Measurements from ENCODE around the gene OPTC.
"Not testable (repeated sequence)": the region's sequence is repeated elsewhere in the genome, so short reads cannot be mapped to it uniquely, and the experiment has no call there.

Gene OPTC

GRCh38 chr1:203516906-203517305 lies 23.0 kb downstream of the OPTC start:
- no peak for DNase-seq (ENCODE audit: low spot score)

DNA sequence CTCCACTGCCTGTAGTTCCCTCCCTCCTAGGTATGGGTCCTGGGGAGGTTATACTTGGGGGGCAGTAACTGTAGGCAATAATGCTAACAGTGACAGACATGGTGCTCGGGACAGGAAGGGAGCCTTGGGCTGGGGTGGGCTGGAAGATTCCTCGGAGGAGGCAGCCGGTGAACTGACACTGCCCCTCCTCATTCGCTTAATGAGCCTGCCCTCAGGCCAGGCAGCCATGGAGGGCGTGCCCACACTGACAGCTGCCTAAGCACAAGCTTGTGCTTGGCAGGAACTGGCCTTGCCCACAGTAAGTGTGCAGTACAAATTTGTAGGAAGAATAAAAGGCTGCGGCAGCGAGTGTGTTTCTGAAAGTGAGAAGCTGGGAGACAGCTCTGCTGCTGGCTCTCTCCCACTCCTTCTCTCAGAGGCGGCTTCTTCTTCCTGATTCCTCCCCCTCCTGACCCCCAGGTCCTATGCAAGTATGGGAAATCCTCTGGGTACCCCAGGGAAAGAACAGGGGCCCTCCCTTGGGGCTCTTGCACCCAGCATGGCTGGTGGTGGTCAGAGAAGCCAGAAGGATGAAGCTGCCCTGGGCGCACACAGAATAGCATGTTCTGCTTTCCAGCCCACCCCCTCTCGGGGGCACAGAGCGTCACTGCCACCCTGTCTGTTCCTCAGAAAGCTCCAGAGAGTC lies 23.6 kb downstream of the OPTC start:
- no peak for DNase-seq (ENCODE audit: low spot score)

DNA sequence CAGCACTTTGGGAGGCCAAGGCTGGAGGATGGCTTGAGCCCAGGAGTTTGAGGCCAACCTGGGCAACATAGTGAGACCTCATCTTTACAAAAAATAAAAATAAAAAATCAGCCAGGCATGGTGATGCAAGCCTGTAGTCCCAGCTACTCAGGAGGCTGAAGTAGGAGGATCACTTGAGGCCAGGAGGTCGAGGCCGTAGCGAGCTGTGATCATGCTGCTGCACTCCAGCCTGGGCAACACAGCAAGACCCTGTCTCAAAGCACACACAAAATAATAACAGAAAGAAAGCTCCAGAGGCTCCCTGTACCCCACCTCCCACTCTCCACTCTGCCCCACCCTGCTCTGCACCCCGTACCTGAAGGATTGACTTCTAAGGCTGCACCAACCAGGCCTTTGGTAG lies 24.2 kb downstream of the OPTC start:
- not testable (repeated sequence) for DNase-seq (ENCODE audit: low spot score)

- DNase-seq (ENCODE audit: low spot score) = no peak
Observed at GRCh38 chr1:203518541-203518940, 24.6 kb downstream of the OPTC start.

- no peak for DNase-seq (ENCODE audit: low spot score)
Observed at GRCh38 chr1:203519053-203519840, 25.3 kb downstream of the OPTC start.

DNA sequence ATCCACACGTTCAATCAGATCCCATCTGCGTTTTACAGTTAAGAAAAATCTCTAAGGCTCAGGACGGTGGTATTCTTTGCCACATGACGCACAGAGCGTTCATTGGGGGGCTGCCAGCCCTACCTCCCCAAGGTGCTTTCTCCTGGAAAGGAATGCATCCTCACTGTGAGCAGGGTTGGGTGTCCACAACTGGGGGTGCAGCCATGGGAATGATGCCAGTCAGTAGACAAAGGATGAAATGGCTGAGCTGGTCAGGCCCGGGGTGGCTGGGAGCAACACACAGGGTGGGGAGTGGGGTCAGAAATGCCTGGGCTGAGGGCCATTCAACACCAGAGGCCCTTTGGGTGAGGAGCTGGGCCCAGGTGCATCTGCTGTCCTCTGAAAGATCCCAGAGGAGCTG lies 25.9 kb downstream of the OPTC start:
- no peak for DNase-seq (ENCODE audit: low spot score)

DNA sequence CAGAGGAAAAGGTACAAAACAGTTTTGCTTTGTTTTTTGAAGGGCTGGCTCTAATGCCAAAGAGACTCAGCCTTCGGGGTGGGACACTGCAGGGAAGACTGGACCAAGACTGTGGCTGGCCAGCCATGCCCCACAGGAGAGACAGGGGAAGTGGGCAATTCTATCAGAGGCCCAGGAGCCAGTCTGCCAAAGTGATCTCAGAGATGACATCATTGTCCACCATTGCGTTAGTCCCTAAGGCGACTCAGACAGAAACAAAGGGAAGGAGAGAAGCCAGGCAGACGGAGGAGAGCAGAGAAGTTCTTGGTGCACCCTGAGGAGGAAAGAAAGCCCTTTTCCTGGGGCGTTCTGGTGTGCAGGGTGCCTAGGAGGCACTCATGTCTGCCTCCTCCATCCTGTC lies 26.4 kb downstream of the OPTC start:
- DNase-seq (ENCODE audit: low spot score) = no peak

- no peak for DNase-seq (ENCODE audit: low spot score)
Observed at GRCh38 chr1:203521074-203521794, 27.3 kb downstream of the OPTC start.

DNA sequence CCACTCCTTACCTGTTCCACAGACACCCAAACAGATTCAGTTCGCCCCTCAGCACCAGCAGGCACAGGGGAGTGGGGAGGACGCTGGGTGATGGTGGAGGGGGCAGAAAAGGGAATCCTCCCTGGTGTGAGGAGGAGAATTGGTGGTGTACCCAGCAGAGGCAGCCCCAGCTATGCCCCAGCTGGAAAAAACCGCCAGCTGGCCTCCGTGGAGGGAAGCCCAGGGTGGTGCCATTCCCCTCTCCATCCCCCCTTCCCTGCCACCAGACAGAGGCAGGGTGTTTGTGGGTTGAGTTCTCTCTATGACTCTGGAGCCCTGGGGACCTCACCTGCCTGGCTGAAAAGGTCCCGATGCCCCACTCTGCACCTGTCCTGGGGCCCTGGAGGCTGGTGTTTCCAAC lies 27.9 kb downstream of the OPTC start:
- no peak for DNase-seq (ENCODE audit: low spot score)

- no peak for DNase-seq (ENCODE audit: low spot score)
Observed at GRCh38 chr1:203522237-203522636, 28.3 kb downstream of the OPTC start.

- DNase-seq (ENCODE audit: low spot score) = no peak
Observed at GRCh38 chr1:203523667-203524066, 29.7 kb downstream of the OPTC start.

DNA sequence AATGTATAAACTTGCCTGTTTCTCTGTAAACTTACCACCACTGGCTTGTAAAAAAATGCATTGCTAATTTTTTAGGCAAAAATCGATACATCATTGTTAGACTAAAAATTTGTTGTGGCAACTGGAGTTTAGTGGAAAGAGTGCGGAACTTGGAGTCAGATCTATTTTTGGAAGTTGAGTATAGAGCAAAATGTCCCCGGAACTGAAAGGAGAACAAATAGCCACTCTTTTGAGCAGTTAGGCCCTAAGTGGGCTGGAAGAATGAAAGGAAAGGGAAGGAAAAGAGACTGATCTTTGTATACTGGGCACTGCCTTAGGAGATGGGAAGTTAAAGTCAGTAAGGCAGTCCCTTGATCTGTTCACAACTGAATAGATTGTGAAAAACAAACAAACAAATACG lies 30.2 kb downstream of the OPTC start:
- DNase-seq (ENCODE audit: low spot score) = no peak

GRCh38 chr1:203524824-203525223 lies 30.9 kb downstream of the OPTC start:
- no peak for DNase-seq (ENCODE audit: low spot score)

DNA sequence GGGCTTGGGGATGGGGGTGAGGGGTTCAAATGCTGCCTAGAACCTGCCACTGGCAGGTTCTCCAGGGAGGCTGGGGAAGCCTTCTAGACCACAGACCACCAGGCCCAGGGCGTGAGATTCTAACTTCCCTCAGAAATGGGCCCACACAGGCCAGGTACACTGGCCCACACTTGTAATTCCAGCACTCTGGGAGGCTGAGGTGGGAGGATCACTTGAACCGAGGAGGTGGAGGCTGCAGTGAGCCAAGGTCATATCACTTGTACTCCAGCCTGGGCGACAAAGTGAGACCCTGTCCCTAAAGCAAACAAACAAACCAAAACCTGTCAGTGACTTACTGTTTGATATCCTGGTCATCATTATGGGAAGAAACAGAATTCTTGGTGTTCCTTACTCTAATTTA lies 31.7 kb downstream of the OPTC start:
- no peak for DNase-seq (ENCODE audit: low spot score)

GRCh38 chr1:203526130-203526529 lies 32.2 kb downstream of the OPTC start:
- DNase-seq (ENCODE audit: low spot score) = no peak

- no peak for DNase-seq (ENCODE audit: low spot score)
Observed at GRCh38 chr1:203526572-203526971, 32.6 kb downstream of the OPTC start.

GRCh38 chr1:203527013-203527412 lies 33.1 kb downstream of the OPTC start:
- DNase-seq (ENCODE audit: low spot score) = no peak

DNA sequence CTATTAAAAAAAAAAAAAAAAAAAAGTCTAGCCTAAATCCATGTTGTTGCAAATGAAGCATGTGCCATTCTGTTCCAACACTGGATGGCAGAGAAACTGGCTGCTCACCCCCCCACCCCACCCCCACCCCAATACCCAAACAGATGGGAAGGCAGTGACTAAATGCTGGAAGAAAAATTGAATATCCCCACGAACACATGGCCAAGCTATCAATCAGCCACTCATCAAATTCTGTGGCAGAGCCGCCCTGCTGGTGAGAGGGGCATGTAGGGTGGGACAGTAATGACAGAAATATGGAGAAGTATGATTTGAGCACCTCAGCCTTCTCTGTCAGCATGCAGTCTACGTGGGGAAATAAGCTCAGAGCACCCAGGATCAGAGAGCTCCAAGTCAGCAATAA lies 34.1 kb downstream of the OPTC start:
- no peak for DNase-seq (ENCODE audit: low spot score)

DNA sequence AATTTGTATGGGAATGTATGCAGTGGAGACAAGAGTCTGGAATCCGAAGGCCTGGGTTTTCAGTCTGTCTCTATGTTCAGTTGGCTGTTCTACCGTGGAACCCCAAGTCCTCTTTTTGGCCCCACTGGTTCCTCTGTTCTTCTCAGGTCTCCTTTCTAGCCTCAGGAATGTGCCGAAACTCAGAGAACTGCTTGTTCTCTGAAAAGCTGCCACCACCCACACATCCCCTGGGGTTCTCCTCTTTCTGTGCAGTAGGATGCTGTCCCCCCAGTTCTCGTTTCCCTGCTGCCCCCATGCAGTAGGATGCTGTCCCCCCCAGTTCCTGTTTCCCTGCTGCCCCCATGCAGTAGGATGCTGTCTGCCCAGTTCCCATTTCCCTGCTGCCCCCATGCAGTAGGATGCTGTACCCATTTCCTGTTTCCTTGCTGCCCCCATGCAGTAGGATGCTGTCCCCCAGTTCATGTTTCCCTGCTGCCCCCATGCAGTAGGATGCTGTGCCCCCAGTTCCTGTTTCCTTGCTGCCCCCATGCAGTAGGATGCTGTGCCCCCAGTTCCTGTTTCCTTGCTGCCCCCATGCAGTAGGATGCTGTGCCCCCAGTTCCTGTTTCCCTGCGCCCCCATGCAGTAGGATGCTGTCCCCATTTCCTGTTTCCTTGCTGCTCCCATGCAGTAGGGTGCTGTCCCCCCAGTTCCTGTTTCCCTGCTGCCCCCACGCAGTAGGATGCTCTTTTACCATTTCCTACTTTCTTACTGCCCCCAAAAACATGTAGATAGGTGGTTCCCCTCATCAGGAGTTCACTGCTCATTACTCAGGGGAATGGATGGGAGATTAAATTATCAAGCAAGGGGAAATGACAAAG lies 35.3 kb downstream of the OPTC start:
- DNase-seq (ENCODE audit: low spot score) = no peak

- DNase-seq (ENCODE audit: low spot score) = no peak
Observed at GRCh38 chr1:203531063-203531462, 37.1 kb downstream of the OPTC start.

DNA sequence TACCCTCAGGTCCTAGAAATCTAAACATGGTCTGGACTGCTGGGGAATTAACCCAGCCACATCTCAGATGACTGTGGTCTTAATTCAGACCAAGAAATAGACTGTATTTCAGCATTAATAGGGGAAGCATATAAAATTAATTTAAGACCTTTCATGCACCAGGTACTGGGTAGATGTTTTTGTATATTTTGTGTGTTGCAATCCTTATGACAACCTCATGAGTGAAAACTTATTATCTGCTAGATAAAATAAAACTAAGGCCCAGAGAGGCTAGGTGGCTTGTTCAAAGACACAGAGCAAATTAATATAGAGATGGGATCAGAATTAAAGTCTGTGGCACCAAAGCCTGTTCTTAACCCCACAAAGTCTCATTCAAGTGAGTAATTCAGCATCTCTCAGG lies 40.1 kb downstream of the OPTC start:
- no peak for DNase-seq (ENCODE audit: low spot score)

- DNase-seq (ENCODE audit: low spot score) = no peak
Observed at GRCh38 chr1:203534526-203534925, 40.6 kb downstream of the OPTC start.

Data from hematopoietic multipotent progenitor cell treated with erythropoietin and hydrocortisone succinate and interleukin-3 and kit ligand, for 15 days (in vitro differentiated cells).